GM19455 (cell line): ENCODE data around the gene MAP3K9.
"Not testable (repeated sequence)": the region's sequence is repeated elsewhere in the genome, so short reads cannot be mapped to it uniquely, and the experiment has no call there.

Source experiments
- ATAC-seq: cut with Tn5 transposase; IDR thresholded peaks from one replicate; pipeline ENCODE4 v1.9.1; 2021; ENCODE audit not compliant: unreplicated experiment

Gene MAP3K9

GRCh38 chr14:70726651-70727375, 82.5 kb downstream of the MAP3K9 start:
- ATAC-seq: no peak

DNA sequence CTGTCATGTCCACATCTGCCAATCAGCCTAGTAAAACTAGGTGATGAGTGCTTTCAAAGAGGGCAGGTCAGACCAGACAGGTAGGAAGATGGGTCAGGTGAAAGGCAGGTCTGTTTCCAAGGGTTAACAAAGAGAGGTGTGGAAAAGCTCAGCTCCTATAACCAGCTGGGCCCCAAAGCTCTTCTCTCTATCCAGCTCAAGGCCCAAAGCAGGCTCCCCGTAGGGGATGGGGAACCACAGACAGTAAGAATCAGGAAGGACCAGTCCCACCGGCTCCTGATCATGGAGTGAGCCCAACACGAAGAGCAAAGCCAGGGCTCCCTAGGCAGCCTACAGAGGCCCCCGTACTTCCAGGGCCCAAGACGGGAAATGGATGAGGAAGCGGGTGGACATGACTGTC, 84.4 kb downstream of the MAP3K9 start:
- no peak for ATAC-seq

DNA sequence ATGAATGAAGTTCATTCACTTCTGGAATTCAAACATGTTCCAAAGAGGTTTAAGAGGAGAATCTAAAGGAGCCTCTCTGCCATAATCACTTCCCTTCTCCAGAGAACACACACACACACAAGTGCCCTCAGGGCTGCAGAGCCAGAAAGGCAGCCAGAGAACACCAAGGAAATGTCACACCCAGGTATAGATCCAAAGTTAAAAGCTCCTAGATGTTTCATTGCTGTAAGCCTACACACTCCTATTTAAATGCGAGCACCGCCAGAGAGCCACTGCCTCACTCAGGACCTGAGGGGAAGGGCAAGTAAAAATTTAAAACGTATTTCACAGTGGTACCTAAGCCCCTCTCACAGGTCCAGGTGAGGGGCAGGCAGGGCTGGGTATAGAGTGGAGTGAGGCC, 85.2 kb downstream of the MAP3K9 start:
- no peak for ATAC-seq

- no peak for ATAC-seq
Measured at GRCh38 chr14:70723276-70723675, 86.0 kb downstream of the MAP3K9 start.

- no peak for ATAC-seq
Measured at GRCh38 chr14:70722418-70722817, 86.9 kb downstream of the MAP3K9 start.

DNA sequence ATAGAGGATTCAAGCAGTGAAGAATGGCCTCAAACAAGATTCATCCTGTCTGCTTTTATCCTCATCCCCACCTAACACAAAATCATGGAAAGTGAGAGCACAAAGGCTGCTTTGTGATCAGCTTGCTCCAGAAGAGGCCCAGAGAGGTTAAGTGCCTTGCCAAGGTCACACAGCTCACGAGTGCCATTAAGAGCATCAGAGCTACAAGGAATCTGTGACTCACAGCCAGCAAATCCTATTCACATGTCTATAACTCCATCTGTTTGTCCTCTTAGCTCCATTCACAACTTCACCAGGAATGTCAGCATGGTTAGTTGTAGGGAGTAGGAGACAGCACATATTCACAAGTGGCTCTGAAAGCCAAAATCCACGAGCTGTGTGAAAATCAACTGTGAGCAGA, 87.8 kb downstream of the MAP3K9 start:
- ATAC-seq: no peak

DNA sequence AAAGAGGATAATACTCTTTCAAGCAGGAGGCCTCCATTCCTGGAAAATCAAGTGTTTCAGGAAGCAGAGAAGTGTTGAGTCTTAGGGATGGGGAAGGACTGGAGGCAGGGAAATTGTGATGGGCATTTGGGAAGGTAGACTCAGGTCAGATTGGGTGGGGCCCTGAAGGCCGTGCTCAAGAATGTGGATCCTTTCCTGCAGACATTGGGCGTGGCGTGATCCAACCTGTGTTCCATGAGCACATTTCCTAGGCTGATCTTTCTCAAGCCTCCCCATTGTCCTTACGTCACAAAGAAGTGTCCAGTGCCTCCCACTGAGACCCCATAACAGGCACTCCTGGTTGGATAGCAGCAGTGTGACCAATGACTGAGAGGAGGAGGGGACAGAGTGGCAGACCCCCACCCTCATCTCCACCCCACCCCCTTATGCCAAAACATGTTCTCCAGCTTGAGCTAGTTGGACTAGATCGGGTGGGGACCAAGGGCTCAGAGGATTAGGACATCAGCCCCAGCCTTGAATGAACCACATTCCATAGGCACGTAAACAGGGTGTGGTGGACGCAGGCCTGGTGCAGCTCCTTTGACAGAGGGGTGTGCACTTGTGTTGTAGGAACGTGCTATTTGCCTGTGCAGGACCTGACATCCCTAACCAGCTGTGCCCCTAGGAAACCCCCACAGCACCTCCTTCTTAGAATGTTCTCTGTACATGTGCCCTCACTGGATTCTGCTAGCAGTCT, 90.8 kb downstream of the MAP3K9 start:
- no peak for ATAC-seq

DNA sequence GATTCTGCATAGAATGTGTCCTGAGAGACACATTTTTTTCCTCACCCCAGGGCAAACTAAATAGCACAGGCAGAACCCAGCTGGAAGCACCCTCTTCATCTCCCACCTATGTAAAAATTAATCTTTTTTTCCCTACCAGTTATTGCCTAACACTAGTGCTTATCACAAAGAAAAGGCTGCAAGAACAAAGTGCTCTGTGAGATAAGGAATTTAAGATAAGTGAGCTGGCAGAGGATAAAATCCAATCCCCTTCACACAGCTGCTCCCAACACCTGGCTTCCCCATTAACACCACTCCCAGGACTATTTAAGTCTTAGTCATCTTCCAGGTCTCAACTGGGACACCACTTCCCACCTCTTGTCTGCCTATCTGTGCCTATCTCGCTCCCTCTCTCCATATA, 92.4 kb downstream of the MAP3K9 start:
- ATAC-seq: no peak

DNA sequence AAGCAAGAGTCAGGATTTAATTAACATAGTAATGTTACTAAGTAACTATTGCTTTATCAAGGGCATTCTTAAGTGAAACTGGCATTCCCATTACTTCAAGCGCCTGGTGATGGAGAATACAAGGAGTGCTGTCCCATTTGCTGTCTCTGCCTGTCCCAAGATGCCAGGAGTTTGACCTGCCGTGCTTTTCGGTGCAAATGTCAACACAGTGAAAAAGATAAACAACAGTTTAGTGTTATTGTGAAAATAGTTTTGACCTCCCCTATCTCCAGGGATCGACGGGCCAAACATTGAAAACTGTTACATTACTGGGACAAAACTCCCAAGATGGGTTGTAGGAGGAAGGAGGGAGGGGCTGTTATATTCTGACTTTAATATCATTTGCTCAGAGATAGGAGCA, 92.8 kb downstream of the MAP3K9 start:
- ATAC-seq: no peak

DNA sequence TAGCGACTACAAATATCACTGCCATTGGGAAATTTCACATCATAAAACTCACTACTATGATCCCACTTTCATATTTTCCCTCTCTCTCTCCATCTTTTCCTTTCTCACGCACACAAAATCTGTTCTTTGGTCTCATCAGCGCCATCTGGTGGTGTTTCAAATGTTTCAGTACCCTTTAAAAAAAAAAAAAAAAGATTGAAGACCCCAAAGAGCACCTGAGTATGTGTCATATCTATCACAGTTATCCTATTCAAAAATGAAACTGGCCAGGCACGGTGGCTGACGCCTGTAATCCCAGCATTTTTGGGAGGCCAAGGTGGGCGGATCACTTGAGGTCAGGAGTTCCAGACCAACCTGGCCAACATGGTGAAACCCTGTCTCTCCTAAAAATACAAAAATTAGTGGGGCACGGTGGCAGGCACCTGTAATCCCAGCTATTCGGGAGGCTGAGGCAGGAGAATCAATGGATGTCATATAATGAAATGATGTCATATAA, 95.2 kb downstream of the MAP3K9 start:
- ATAC-seq: no peak

DNA sequence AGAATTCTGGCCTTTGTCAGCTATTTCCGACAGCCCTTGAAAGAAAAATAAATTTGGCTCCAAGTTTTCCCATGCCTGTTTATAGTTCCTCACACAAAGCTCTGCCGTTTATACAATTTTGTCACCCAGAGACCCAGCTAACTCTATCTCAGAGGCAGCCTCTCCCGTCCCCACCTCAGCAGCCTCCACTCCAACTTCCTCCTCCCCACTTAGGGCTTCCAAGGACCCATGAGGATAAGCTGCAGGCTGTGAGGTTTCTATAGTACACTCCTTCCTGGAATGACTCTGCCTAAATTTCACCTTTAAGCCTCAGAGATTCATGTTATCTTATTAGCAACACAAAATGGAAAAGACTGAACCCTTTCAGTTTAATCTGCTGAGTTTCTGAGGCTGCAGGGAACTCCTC, 95.8 kb downstream of the MAP3K9 start:
- ATAC-seq: no peak

DNA sequence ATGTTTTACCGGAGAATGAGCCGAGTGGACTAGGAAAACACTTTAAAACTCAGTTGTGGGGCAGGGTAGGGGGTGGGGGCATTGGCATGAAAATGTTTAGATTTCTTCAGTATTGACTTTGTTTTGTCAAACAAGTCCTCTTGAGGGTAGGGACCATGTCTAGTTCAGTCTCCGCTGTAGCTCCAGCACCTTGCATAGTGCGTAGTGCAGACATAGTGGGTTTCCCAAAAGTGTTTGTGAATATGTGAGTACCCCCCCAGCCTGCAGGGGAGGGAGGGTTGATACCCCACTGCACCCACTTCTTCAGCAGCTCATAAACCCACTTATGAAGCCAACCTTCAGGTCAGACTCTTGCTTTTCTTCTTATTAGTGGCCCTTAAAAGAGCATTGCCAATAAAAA, 96.2 kb downstream of the MAP3K9 start:
- no peak for ATAC-seq

DNA sequence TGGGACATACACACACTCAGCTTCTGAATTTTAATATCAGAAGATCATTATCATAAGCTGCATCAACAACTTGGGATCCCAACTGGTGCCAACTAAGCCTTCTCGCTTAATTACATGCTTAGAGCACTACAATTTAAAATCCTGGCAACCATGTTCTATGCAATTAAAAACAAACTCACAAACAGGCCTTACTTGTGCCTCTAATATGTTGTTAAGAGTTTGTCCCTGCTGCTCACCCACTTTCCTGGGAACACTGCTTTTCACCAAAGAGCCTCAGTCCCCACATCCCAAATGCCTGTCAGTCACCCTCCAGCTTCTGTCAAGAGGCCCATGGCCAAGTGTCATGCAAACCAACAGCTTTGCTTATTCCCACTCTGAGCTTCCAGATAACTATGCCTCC, 97.9 kb downstream of the MAP3K9 start:
- ATAC-seq: no peak

GRCh38 chr14:70709726-70710382, 99.5 kb downstream of the MAP3K9 start:
- ATAC-seq: no peak

DNA sequence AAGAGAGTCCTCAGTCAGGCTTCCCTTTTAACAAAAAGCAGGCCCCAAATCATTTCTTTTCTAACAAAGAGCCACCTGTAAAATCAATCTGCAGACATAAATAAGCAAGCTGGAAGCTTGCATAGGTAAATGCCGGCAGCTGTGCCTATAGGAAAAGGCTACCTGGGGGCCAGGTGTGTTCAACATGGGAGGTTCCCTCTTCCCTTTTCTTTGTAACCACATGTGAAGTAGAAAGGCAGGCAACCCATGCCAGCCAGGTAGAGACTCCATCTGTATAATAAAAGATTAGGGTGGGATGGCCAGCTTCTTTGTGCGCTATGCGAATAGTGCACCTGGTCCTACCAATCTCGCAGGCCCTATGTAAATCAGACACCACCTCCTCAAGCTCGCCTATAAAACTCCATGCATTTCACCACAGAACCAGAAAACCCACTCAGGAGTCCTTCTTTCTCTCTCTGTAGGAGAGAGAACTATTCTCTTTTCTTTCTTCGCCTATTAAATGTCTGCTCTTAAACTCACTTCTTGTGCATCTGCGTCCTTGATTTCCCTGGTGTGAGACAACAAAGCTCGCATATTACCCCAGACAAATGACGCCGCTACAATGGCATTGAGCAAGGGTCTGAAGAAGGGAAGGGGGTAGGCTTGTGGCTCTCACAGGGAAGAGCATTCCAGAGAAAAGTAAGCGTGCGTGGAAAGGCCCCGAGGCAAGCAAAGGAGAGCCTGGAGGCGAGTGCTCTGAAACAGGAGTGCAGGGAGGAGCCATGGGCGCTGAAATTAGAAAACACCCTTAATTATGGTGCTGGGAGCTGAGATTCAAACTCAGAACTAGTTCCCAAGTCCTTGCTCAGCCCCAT, 100.4 kb downstream of the MAP3K9 start:
- ATAC-seq: no peak

DNA sequence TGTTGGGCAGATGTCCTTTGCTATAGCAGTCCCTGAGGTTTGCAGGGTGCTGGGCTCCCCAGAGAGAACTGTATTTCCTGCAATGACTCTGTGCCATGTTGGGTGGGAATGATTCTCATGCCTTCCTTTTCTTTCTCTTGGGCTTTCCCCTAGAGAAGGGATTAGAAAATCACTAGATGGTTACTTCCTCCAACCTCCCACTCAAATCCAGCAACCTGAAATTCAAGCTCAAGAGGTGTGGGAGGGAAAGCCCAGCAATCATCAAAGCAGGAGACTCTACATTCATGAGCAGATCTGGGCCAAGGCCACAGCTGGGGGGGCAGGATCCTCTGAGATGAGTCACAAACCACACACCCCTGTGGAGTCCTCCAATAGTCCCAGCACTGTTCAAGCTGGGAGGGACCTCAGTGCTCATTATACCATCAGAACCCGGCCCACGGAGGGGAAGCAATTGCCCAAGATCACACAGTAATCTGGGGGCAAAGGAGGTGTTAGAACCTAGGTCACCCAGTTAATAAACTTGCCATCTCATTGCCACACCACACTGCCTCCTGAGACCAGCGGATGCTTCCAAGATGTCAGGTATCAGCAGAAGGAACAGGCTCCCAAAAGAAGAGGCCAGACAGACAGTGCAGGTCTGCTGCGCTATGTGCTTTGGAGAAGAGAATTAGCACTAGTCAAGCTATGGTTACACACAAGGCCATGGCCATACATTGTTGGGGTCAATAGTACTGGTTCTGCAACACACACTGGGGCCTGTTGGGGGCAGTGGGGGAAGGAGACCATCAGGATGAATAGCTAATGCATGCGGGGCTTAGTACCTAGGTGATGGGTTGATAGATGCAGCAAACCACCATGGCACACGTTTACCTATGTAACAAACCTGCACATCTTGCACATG, 101.9 kb downstream of the MAP3K9 start:
- ATAC-seq: no peak

DNA sequence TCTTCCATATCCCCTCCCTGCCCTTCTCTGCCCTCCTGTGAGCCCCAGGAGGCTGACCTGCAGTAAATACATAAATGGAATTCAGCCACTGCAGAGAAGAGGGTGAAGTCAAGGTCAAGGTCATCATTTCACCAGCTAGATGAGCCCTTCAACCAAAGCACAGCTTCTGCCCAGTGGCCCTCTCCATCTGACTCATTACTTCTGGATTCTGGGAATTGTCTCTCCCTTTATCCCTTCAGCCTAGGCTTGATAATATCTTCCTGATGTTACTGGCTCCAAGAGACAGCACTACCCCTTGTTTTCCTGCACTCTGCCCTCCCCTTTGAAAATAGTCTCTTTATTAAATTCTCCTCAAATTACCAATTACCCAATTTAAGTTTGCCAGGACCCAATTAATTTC, 103.1 kb downstream of the MAP3K9 start:
- ATAC-seq: no peak

- no peak for ATAC-seq
Measured at GRCh38 chr14:70704960-70705359, 104.4 kb downstream of the MAP3K9 start.

DNA sequence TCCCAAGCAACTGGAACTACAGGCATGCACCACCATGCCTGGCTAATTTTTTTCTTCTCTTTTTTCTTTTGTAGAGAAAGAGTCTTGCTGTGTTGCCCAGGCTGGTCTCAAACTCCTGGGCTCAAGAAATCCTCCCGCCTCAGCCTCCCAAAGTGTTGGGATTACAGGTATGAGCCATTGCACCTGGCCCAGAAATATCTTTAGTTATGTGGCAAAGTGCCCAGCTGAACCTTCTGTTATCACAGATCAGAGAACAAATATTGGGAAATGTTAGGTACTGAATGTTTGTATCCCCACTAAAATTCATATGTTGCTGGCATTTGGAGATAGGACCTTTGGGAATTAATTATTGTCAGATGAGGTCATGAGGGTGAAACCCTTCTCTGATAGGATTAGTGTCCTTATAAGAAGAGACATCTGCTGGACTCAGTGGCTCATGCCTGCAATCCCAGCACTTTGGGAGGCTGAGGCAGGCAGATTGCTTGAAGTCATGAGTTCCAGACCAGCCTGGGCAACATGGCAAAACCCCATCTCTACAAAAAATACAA, 105.6 kb downstream of the MAP3K9 start:
- ATAC-seq: not testable (repeated sequence)

DNA sequence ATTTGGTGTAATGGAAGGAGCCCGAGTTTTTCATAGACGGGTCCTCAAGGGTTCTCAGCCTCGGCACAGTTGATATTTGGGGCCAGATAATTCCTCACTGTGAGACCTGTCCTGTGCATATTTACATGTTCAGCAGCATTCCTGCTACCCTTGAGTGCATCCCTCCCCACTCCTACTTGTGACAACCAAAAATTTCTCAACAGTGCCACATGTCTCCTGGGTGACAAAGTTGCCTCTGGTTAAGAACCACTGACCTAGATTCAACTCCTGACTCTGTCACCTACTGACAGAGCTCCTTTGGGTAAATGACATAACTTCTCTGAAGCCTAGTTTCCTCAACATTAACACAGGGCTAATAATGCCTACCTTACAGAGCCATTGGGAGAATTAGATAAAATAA, 107.2 kb downstream of the MAP3K9 start:
- no peak for ATAC-seq
